Measurements from ENCODE around the gene ATG2A.

ATG2A gene

DNA sequence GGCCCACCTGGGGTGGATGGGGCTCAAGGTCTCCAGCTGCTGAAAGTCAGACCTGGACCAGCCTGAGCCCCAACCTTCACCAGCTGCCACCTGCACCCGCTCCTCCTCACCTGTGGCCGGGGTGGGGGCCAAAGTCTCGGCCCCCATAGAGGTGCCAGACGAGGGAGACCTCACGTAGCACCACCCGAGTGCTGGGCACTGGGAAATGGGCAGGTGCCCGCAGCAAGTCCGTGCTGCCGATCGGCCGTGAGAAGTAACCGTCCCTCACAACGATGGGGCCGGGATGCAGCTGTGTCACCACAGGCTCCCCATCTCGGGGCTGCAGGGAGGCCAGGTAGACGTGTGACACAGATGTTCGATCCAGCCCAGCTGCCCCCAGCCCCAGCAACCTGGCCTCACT lies 16.2 kb downstream of the ATG2A start:
- FAIRE-seq: no peak

DNA sequence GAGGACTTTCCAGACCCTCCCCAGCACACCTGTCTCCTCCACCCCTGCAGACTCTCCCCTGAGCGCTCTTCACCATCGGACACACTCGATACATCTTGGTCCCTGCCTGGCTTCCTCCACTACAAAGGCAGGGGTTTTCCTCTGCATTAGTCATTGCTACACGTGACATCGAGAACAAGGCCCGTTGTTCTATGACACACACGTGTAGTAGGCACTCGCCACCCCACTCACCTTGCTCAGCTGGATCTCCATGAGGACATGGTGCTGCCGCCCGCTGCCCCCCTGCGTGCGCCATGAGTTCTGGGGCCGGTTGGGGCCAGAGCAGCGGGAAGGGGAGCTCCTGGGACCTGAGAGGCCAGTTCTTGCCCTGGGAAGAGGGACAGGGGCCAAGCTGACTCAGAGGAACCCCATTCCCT lies 16.7 kb downstream of the ATG2A start:
- FAIRE-seq: no peak

DNA sequence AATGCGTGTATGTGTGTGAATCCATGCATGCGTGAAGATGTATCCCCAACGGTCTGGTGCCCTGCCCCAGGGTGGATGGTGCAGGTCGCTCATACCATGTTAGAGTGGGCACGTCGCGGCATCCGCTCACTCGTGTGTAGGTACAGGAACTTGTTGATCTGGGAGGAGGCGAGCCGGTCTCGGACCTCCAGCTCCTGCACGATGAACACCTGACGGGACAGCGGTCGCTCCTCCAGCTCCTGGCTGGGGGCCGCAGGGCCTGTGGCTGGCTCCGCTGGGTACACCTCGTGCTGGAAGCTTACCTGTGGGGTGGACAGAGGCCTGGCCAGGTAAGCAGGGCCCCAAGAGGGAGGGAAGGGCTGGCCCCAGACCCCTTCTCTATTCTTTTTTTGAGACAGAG lies 18.5 kb downstream of the ATG2A start:
- FAIRE-seq: no peak

DNA sequence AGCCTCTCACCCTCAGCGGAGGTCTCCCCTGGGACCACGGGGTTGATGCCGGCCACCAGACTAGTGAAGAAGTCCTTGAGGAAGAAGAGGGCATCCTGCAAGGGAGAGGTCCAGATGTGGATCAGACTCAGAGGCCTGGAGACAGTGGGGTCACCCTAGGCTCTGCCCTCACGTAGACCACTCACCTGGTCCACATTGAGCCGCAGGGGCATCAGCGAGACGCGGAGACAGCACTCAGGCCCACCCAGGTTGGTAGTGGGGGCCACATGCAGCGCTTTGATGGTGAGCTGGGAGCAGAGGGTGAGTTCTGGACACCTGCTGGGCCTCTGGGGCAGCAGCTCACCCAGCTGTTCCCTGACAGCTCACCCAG lies 18.9 kb downstream of the ATG2A start:
- FAIRE-seq: no peak

- no peak for FAIRE-seq
Observed at GRCh38 chr11:64897381-64898075, 19.5 kb downstream of the ATG2A start.

DNA sequence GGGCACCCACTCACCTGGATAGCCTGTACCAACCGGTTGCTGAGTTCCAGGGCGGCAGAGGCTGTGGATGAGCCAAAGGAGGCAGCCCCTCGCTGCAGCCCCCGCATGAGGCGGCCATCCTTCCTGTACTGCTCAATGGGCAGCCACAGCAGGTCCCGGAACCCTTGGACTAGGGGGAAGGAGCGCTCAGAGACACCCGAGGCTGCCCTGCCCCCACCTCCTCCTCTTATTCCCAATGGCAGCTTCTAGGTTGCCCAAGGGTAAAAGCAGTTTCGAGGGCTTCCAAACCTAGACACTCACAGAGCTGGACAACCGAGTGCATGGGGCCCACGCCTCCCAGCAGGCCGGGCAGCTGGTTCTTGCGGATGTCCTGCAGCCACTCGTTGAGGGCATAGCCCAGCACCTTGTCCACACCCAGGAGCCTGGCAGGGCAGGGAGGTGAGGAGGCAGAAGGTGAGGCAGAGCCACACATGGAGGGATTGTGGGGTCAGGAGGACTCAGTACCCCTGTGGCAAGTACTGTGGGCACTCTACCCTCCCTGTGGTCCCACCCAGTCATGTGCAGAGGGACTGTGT lies 20.5 kb downstream of the ATG2A start:
- FAIRE-seq: no peak

- no peak for FAIRE-seq
Observed at GRCh38 chr11:64894812-64895452, 22.1 kb downstream of the ATG2A start.

DNA sequence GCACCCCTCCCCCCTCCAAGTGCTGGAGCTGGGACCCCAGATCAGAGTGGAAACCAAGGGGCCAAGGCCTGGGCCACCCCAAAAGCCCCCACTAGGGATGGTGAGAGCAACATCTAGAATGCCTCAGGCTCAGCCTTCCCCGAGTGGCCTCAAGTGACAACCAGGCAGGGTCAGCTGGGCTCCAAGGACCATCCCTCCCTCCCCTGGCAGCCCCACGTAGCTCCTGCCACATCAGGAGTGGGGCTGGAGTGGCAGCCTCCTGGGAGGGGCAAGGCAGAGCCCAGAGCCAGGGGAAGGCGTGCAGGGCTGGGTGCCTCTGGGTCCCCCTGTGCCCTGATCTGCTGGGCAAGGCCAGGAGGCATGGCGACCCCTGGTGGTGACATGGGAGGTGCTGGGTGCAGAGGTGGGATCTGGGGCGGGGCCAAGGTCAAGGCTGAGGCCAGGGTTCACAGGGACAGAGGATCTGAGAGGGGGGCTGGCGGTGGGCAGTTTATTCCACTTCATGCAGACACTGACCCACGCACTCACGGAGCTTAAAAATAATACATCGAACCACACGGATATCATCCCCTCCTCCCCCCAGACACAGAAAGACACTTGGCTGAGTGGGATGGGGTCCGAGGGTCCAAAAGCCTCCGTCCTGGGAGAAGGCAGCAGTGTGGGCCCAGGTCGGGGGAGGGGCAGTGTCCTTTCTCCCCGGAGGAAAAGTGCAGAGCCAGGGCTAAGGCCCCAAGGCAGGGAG lies 22.8 kb downstream of the ATG2A start:
- FAIRE-seq: no peak

- FAIRE-seq: no peak
Observed at GRCh38 chr11:64893194-64894069, 23.6 kb downstream of the ATG2A start.

DNA sequence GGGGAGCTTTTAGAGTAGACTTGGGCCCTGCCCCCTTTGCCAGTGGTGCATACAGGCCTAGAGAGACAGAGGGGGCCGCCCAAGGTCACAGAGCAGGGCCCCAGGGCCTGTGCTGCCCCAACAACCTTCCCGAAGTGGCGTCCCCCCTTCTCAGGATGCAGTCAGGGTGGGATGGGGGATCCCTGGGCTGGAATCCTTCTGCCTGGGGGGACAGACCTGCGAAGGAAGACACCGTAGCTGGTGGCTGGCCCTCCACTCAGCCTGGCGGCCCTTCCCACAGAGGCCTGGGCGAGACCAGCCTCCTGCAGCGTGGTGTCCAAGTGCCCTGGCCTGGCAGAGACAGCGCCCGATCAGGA lies 24.2 kb downstream of the ATG2A start:
- FAIRE-seq: no peak

- FAIRE-seq: no peak
Observed at GRCh38 chr11:64892411-64892831, 24.6 kb downstream of the ATG2A start.

DNA sequence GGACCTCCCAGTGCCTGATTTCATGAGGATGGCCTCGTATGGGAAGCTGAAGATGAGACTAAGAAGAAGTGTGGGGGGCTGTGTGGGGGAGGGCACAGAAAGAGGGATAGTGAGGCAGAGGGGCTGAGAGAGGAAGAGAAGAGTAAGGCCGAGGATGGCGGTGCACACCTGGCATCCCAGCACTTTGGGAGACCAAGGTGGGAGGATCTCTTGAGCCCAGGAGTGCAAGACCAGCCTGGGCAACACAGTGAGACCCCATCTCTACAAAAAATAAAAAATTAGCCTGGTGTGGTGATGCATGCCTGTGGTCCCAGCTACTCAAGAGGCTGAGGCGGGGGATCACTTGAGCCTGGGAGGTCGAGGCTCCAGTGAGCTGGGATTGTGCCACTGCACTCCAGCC lies 25.1 kb downstream of the ATG2A start:
- FAIRE-seq: no peak

DNA sequence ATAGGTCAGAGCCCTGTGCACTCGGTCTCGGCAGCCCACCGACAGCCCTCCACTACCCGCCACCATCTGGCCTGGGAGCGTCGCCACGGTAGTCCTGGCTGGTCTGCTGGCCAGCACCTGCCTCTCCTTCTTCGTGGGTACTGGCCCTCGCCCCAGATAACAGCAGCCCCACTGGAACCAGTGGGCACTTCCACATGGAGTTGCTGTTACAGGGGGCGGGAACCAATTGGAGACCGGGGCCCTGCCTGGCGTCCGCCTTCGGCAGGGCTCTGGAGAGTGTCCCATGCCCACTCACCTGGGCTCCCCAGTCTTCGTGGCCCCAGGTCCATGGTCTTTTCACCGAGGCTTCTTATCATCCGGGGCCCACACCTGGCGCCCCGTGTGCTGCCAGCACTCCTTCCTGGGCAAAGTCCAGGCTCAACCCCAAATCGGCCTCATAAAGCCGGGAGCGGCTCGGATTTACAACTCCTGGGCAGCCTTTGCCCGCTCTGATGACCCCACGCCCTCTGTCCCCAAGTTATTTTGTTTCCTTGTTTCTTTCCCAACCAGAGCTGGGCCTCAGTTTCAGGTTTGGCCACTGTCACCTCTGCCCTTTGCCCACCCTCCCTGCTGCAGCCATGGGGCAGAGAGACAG lies 25.7 kb downstream of the ATG2A start:
- no peak for FAIRE-seq

GRCh38 chr11:64890522-64890939 lies 26.5 kb downstream of the ATG2A start:
- no peak for FAIRE-seq

- no peak for FAIRE-seq
Observed at GRCh38 chr11:64888729-64889511, 28.1 kb downstream of the ATG2A start.

GRCh38 chr11:64888406-64888728 lies 28.6 kb downstream of the ATG2A start:
- FAIRE-seq: no peak

DNA sequence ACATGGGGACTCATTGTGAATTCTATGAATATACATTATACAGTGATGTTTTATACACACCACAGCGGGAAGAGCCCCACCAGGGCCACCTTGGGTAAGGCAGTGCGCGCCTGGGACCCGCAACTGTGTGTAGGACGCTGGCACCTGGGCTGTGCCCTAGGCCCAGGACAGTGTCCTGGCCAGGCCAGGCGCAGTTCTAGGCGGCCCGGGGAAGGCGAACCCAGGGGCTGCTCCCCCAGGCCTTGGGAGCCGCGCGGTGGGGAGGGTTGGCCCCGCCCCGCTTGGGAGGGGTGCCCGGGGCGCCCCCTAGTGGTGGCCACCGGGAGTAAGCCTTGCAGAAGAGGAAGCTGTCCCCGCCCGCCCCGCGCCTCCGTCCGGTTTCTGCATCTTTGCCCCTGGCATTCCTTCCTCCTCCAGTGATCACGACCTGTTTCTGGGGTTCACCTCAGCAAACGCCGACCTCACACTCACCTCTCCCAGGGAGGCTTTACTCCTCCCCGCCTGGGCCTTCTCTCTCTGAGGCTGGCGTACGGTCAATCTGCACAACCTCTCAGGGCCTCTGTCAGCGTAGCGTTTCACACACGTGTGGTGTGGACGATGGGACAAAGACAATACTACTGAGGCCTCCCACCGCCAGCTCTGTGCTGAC lies 29.1 kb downstream of the ATG2A start:
- FAIRE-seq: no peak

DNA sequence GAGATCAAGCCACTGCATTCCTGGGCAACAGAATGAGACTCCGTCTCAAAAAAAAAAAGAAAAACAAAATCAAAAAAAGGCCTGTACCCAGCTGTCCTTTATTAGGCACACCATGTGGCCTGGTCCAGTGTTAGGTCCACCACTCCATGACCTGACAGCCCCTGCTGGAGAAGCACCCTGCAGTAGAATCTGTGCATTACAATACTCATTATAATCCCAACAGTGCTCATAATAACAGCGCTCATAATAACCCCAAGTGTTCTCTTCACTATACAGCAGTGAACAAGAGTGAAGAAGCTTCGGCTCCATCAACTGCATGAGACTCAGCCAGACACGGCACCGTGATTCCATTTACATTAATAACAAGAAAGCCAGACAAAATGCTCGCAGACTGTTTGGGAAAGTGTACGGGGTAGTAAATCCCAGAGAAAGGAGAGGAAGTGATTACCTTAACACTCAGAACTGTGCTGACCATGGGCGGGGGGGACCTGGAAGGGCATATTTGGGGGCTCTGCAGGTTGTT lies 29.7 kb downstream of the ATG2A start:
- no peak for FAIRE-seq

GRCh38 chr11:64885367-64886286 lies 31.4 kb downstream of the ATG2A start:
- no peak for FAIRE-seq

DNA sequence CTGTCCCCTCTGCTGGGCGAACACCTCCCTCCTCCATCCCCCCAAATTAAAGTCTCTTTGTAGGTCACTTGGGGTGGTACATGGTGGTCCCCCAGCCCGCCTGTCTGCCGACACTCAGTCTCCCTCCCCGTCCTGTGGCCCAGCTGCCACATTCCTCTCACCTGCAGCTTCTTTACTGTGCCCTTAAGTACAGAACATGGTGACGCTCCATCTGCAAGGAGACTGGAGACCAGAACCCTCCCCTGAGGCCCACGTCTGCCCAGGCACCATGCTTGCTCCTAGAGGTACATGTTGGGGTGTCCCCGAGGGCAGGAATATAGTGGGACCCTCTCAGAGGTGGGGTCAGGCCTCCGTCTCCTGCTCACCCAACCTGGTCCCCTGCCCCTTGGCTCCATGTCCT lies 33.0 kb downstream of the ATG2A start:
- FAIRE-seq: no peak
